ENCODE results near the gene CECR2. TPM values are rescaled to one million over a fixed set of nuclear protein-coding genes. Genes with fewer than 3 reads are reported as not detected.

The CECR2 gene
- total and polyA plus RNA-seq, 10 of the 15 experiments (the other 5 are each of a cell fraction or from before 2014, with no cell fraction given): 0.01 to 0.08 (median 0.01) TPM; not detected in 7

DNA sequence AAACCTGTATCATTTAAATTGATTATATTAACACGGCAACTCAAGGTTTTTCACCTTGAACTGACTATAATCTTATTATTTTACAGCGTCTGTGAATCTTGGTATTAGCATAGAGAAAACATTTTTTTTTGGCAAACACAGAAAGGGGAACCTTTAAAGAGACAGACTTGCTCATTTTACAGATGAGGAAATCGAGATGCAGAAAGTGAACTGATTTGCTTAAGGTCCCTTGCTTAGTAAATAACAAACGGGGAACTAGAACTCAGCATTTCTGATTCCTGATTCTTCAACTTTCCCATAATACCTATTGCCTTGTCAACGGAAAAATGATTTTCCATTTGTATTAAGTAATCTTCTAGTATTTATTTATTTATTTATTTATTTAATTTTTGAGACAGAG, 33.2 kb upstream of the CECR2 start:
- Histone ChIP-seq H4K20me1 (ENCODE audit: control insufficient read depth, insufficient read depth) (no peaks in the 10 kb centered on the region), H3K79me2 (ENCODE audit: control insufficient read depth, insufficient read depth, low read length) (no peaks in the 10 kb centered on the region), H3K4me2 (ENCODE audit: control insufficient read depth, insufficient read depth) (no peak overlapping the region), H3K27ac (ENCODE audit: control insufficient read depth, insufficient read depth) (no peak overlapping the region), H3K36me3 (ENCODE audit: control insufficient read depth in 2 of 2, insufficient read depth in 2 of 2, low read length in 1 of 2) (no peaks in the 10 kb centered on the region), H3K27me3 (replicated peaks in 1 of 2; ENCODE audit: control insufficient read depth in 2 of 2, insufficient read depth in 2 of 2, low read length in 1 of 2) (no peaks in the 10 kb centered on the region; a peak in 1 of 4 replicates), H3K4me3 (no peak overlapping the region), H3K9ac (ENCODE audit: control insufficient read depth, insufficient read depth, low read length) (no peak overlapping the region), H2AFZ (ENCODE audit: control insufficient read depth, low read depth, low read length) (no peak overlapping the region), H3K9me3 (replicated peaks; ENCODE audit: control insufficient read depth, insufficient read depth, low read length) (no peaks in the 10 kb centered on the region), H3K4me1 (ENCODE audit: control insufficient read depth, insufficient read depth, low read length) (no peaks in the 10 kb centered on the region)
- ChIA-PET POLR2A (no interaction called here), CTCF (no interaction called here), SMC1A (ENCODE audit: uncharacterized antibody, unreplicated experiment) (interaction anchor here (1.5 kb wide), 1 partner anchor 8 kb away, joined by 3 read pairs; no protein-coding TSS in a partner anchor), RAD21 (ENCODE audit: unreplicated experiment) (no interaction called here)
- DNase-seq (ENCODE audit: low read depth, low spot score) (no peak), ATAC-seq (no peak), FAIRE-seq (no peak)
- intact Hi-C loops (cut with micrococcal nuclease; ENCODE audit: unreplicated experiment) (no loop called here), in situ Hi-C loops (cut with MboI) (no loop called here)
- no TSS peak for BruUV-seq (replicated peaks)
- TF ChIP-seq, protein P1, sequence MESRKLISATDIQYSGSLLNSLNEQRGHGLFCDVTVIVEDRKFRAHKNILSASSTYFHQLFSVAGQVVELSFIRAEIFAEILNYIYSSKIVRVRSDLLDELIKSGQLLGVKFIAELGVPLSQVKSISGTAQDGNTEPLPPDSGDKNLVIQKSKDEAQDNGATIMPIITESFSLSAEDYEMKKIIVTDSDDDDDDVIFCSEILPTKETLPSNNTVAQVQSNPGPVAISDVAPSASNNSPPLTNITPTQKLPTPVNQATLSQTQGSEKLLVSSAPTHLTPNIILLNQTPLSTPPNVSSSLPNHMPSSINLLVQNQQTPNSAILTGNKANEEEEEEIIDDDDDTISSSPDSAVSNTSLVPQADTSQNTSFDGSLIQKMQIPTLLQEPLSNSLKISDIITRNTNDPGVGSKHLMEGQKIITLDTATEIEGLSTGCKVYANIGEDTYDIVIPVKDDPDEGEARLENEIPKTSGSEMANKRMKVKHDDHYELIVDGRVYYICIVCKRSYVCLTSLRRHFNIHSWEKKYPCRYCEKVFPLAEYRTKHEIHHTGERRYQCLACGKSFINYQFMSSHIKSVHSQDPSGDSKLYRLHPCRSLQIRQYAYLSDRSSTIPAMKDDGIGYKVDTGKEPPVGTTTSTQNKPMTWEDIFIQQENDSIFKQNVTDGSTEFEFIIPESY (IDR thresholded peaks at IDR 0.05): no peak
- TF ChIP-seq TAF1 (IDR thresholded peaks at IDR 0.05; ENCODE audit: borderline replicate concordance, low read depth, low read length) (no peak), WRNIP1 (IDR thresholded peaks at IDR 0.05; ENCODE audit: borderline replicate concordance, low read depth, low read length) (no peak), YY1 (IDR thresholded peaks at IDR 0.05; ENCODE audit: low read depth, low read length) (no peak)
- 22% methylated on average over 5 of the region's 5 CpGs for WGBS (ENCODE audit: insufficient coverage, insufficient replicate concordance, low lambda C conversion rate, missing lambda C conversion rate)

DNA sequence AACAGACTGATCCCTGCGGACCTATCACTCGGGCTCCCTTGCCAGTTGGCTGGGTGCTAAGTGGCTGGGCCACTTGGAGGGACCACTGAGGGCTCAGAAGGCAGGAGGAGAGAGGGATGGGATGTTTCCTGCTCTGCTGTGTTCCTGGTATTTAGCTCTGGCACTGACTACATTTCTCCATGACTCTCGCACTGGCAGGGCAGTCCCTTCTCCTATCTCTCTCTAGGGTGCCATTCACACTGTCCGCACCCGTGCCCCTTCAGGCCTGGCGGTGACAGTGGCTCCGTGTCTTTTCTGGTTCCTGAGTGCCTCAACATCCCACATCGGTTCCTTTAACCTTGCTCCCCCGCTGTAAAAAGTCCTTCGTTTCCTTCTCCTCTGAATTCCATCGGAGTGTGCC, 31.6 kb upstream of the CECR2 start:
- Histone ChIP-seq H3K9ac (ENCODE audit: control insufficient read depth, insufficient read depth, low read length) (no peak overlapping the region), H3K27me3 (replicated peaks in 1 of 2; ENCODE audit: control insufficient read depth in 2 of 2, insufficient read depth in 2 of 2, low read length in 1 of 2) (no peaks in the 10 kb centered on the region; a peak in 1 of 4 replicates), H3K9me3 (replicated peaks; ENCODE audit: control insufficient read depth, insufficient read depth, low read length) (no peaks in the 10 kb centered on the region), H3K4me2 (ENCODE audit: control insufficient read depth, insufficient read depth) (no peak overlapping the region), H2AFZ (ENCODE audit: control insufficient read depth, low read depth, low read length) (no peak overlapping the region), H3K4me3 (no peak overlapping the region), H3K79me2 (ENCODE audit: control insufficient read depth, insufficient read depth, low read length) (no peaks in the 10 kb centered on the region), H3K36me3 (ENCODE audit: control insufficient read depth in 2 of 2, insufficient read depth in 2 of 2, low read length in 1 of 2) (no peaks in the 10 kb centered on the region), H3K4me1 (ENCODE audit: control insufficient read depth, insufficient read depth, low read length) (no peaks in the 10 kb centered on the region), H3K27ac (ENCODE audit: control insufficient read depth, insufficient read depth) (no peak overlapping the region), H4K20me1 (ENCODE audit: control insufficient read depth, insufficient read depth) (no peaks in the 10 kb centered on the region)
- ATAC-seq (no peak), DNase-seq (ENCODE audit: low read depth, low spot score) (no peak), FAIRE-seq (no peak)
- BruUV-seq (replicated peaks): no TSS peak
- intact Hi-C loops (cut with micrococcal nuclease; ENCODE audit: unreplicated experiment): no loop called here
- CTCF ChIA-PET: interaction anchor here (1.7 kb wide), 1 partner anchor 164 kb away, joined by 4 read pairs; no protein-coding TSS in a partner anchor
- in situ Hi-C loops (cut with MboI): no loop called here
- WGBS (ENCODE audit: insufficient coverage, insufficient replicate concordance, low lambda C conversion rate, missing lambda C conversion rate): 60% methylated on average over 11 of the region's 11 CpGs
- POLR2A ChIA-PET: no interaction called here
- SMC1A ChIA-PET (ENCODE audit: uncharacterized antibody, unreplicated experiment): no interaction called here
- RAD21 ChIA-PET (ENCODE audit: unreplicated experiment): interaction anchor here (1.1 kb wide), 1 partner anchor 87 kb away, joined by 3 read pairs; no protein-coding TSS in a partner anchor
- TF ChIP-seq ZNF24 (IDR thresholded peaks at IDR 0.05) (no peak), EED (IDR thresholded peaks at IDR 0.05; ENCODE audit: low read depth) (no peak), ZSCAN29 (IDR thresholded peaks at IDR 0.05) (no peak), NFXL1 (IDR thresholded peaks at IDR 0.05; ENCODE audit: borderline replicate concordance) (no peak), HDAC6 (IDR thresholded peaks at IDR 0.05; ENCODE audit: unreplicated experiment) (no peak), CHD1 (IDR thresholded peaks at IDR 0.05; ENCODE audit: low read depth, low read length) (no peak), BHLHE40 (IDR thresholded peaks at IDR 0.05; ENCODE audit: borderline replicate concordance in 1 of 2, low read depth in 2 of 2, low read length in 1 of 2) (no peak), ZNF217 (IDR thresholded peaks at IDR 0.05) (no peak), RAD21 (IDR thresholded peaks at IDR 0.05; ENCODE audit: insufficient read depth, low read depth, low read length) (no peak), IRF4 (IDR thresholded peaks at IDR 0.05; ENCODE audit: low read depth, low read length) (no peak), ZBED1 (IDR thresholded peaks at IDR 0.05; ENCODE audit: borderline replicate concordance) (no peak)
- TF ChIP-seq, protein P2, sequence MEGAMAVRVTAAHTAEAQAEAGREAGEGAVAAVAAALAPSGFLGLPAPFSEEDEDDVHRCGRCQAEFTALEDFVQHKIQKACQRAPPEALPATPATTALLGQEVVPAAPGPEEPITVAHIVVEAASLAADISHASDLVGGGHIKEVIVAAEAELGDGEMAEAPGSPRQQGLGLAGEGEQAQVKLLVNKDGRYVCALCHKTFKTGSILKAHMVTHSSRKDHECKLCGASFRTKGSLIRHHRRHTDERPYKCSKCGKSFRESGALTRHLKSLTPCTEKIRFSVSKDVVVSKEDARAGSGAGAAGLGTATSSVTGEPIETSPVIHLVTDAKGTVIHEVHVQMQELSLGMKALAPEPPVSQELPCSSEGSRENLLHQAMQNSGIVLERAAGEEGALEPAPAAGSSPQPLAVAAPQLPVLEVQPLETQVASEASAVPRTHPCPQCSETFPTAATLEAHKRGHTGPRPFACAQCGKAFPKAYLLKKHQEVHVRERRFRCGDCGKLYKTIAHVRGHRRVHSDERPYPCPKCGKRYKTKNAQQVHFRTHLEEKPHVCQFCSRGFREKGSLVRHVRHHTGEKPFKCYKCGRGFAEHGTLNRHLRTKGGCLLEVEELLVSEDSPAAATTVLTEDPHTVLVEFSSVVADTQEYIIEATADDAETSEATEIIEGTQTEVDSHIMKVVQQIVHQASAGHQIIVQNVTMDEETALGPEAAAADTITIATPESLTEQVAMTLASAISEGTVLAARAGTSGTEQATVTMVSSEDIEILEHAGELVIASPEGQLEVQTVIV (IDR thresholded peaks at IDR 0.05; ENCODE audit: borderline replicate concordance, partially characterized antibody): no peak
